Keratinocyte (primary cell): ENCODE data around the gene C7orf57. TPM values are rescaled to one million over a fixed set of nuclear protein-coding genes. Genes with fewer than 3 reads are reported as not detected.

ENCODE experiments used
- DNase-seq: peaks from one replicate; pipeline ENCODE4 v3.0.0-alpha.2; 2011; ENCODE audit warnings: low read depth, missing footprints, low spot score
- FAIRE-seq: peaks from 2 replicates; lab custom pipeline; 2011; peaks lifted over from hg19 to GRCh38; lab: Jason Lieb, UNC
- H2AFZ ChIP-seq: 2 replicates; pipeline ENCODE4 v1.6.0; 2012; ENCODE audit warnings: low read length, control low read depth, inconsistent platforms; ENCODE audit not compliant: control insufficient read depth
- H3K27ac ChIP-seq: 2 replicates; pipeline ENCODE4 v1.5.1; 2011; ENCODE audit warnings: low read length; ENCODE audit not compliant: control insufficient read depth, insufficient read depth
- H3K27me3 ChIP-seq: 3 replicates; pipeline ENCODE4 v1.6.0; 2011; ENCODE audit warnings: low read length; ENCODE audit not compliant: control insufficient read depth, insufficient read depth; ENCODE audit errors: extremely low read depth
- H3K36me3 ChIP-seq, 2 experiments: 2 replicates in 1 of 2; 3 replicates in 1 of 2; pipeline ENCODE4 v1.5.1; 2011; ENCODE audit warnings: low read length in 2 of 2, mild to moderate bottlenecking in 1 of 2; ENCODE audit not compliant: control insufficient read depth in 2 of 2, insufficient read depth in 2 of 2; ENCODE audit errors: extremely low read depth in 1 of 2
- H3K4me1 ChIP-seq: 3 replicates; pipeline ENCODE4 v1.5.1; 2011; ENCODE audit warnings: low read length; ENCODE audit not compliant: control insufficient read depth, insufficient read depth; ENCODE audit errors: extremely low read depth
- H3K4me2 ChIP-seq: 3 replicates; pipeline ENCODE4 v1.6.0; 2011; ENCODE audit warnings: low read depth, low read length; ENCODE audit not compliant: control insufficient read depth, insufficient read depth; ENCODE audit errors: extremely low read depth
- H3K4me3 ChIP-seq, 3 experiments: fragments of 200-600 bp in 1 of 3; sonication (generic) in 1 of 3; 2 replicates in 2 of 3; 3 replicates in 1 of 3; pipeline ENCODE4 v1.5.1; 2011 to 2016; ENCODE audit warnings: low read length in 3 of 3, mild to moderate bottlenecking in 3 of 3, control low read depth in 2 of 3, inconsistent platforms in 1 of 3, low read depth in 1 of 3, mixed read lengths in 1 of 3, mixed run types in 1 of 3, moderate library complexity in 1 of 3; ENCODE audit not compliant: control insufficient read depth in 2 of 3, insufficient read depth in 2 of 3; ENCODE audit errors: extremely low read depth in 1 of 3
- H3K79me2 ChIP-seq: 2 replicates; pipeline ENCODE4 v1.6.0; 2012; ENCODE audit warnings: low read length; ENCODE audit not compliant: control insufficient read depth, insufficient read depth
- H3K9ac ChIP-seq: 3 replicates; pipeline ENCODE4 v1.6.0; 2011; ENCODE audit warnings: low read length; ENCODE audit not compliant: control insufficient read depth, insufficient read depth; ENCODE audit errors: extremely low read depth
- H3K9me1 ChIP-seq: 3 replicates; pipeline ENCODE4 v1.6.0; 2011; ENCODE audit warnings: low read length; ENCODE audit not compliant: control insufficient read depth, insufficient read depth; ENCODE audit errors: extremely low read depth
- H3K9me3 ChIP-seq: 2 replicates; pipeline ENCODE4 v1.5.1; 2012; ENCODE audit warnings: low read depth, low read length; ENCODE audit not compliant: control insufficient read depth
- H4K20me1 ChIP-seq: 3 replicates; pipeline ENCODE4 v1.6.0; 2011; ENCODE audit warnings: low read length; ENCODE audit not compliant: control insufficient read depth, insufficient read depth; ENCODE audit errors: extremely low read depth
- EZH2 ChIP-seq: IDR thresholded peaks from one replicate; pipeline ENCODE4 v1.6.1; 2012; ENCODE audit warnings: inconsistent platforms, mild to moderate bottlenecking, low read length, moderate library complexity
- dilution Hi-C: fragments of 300-500 bp; cut with MboI; formaldehyde crosslinking; loops from one replicate; pipeline ENCODE4 v1.7.0; 2020; ENCODE audit warnings: low sequenced_read_pairs; ENCODE audit not compliant: extremely low pct_ligation_motif_present
- polyA plus RNA-seq, 5 experiments: library from polyadenylated mRNA; depleted of rRNA in 3 of 5; stranded (reverse) in 3 of 5; stranded (forward) in 1 of 5; unstranded in 1 of 5; fragments of >200 nt; gene quantifications; 1 replicate in 1 of 5; 2 replicates in 3 of 5; 3 replicates in 1 of 5; pipeline versions ENCODE4 v1.2.1 to v1.2.3, GENCODE V29; 2011 to 2012; ENCODE audit warnings: missing spikeins in 2 of 5, low read depth in 1 of 5, low replicate concordance in 1 of 5
- TF ChIP-seq, protein P1 (sequence below), 3 experiments: IDR thresholded peaks in 1 of 3; conservative IDR thresholded peaks in 1 of 3; optimal IDR thresholded peaks in 1 of 3; 2 replicates in 2 of 3; 3 replicates in 1 of 3; pipeline versions ENCODE3 to v1.5.1; 2011; ENCODE audit warnings: low read length in 3 of 3, mild to moderate bottlenecking in 3 of 3, moderate library complexity in 2 of 3, control low read depth in 1 of 3, inconsistent platforms in 1 of 3; ENCODE audit not compliant: insufficient read depth in 2 of 3; ENCODE audit errors: extremely low read depth in 1 of 3

C7orf57 gene
- polyA plus RNA-seq, 1 donor (not counting 4 experiments of a cell fraction or from before 2014, with no cell fraction given), result 0.60 TPM

DNA sequence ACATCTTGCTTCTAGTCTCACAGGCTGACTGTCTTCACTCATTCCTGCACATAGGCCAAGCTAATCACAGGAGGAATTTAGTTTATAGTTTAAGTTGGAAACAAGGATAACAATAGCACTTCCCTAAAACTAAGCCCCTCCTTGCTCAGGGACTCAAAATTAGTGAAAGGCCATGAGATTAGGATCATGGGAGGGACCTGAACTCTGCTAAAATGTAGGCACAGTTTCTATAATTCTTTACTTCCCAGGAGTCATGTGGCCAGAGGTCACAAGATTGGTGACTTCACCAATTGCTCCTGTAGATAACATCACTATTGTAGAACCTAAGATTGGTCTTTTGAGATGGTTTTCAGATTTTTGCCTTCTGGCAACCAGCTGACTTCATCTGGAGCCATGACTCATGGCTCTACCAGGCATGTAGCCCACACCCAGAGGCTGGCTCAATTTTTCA lies 38.9 kb downstream of the C7orf57 start:
- H3K27ac ChIP-seq, result no peak overlapping the region
- H2AFZ ChIP-seq, result peak overlapping the region; percentile 63

DNA sequence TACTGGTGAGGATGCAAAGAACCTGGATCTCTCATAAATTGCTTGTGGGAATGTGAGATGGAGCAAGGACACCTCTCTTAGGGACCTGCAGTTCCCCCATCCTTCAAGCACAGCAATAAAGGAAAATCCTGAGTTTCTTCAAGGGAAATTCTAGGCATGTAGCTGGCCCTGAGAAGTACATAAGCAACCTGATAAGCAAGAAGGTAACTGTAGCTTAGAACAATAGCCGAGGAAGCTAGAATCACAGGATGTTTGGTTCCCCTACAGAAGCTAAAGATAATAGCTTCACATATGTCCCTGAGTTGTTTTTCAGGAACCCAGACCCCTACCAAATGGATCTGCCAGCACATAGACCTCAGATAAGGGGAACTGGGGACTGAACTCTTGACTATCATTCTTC lies 42.1 kb downstream of the C7orf57 start:
- Histone ChIP-seq H3K9me1 (no peaks in the 10 kb centered on the region), H3K9me3 (no peaks in the 10 kb centered on the region), H3K4me1 (peaks cover 26% of the 10 kb centered on the region), H4K20me1 (no peaks in the 10 kb centered on the region), H3K4me3 (no peak overlapping the region), H3K9ac (no peak overlapping the region), H3K79me2 (no peaks in the 10 kb centered on the region), H3K27ac (no peak overlapping the region), H3K27me3 (no peaks in the 10 kb centered on the region), H3K4me2 (no peak overlapping the region), H3K36me3 (no peaks in the 10 kb centered on the region), H2AFZ (no peak overlapping the region)
- FAIRE-seq (no peak), DNase-seq (no peak)
- TF ChIP-seq, protein P1, sequence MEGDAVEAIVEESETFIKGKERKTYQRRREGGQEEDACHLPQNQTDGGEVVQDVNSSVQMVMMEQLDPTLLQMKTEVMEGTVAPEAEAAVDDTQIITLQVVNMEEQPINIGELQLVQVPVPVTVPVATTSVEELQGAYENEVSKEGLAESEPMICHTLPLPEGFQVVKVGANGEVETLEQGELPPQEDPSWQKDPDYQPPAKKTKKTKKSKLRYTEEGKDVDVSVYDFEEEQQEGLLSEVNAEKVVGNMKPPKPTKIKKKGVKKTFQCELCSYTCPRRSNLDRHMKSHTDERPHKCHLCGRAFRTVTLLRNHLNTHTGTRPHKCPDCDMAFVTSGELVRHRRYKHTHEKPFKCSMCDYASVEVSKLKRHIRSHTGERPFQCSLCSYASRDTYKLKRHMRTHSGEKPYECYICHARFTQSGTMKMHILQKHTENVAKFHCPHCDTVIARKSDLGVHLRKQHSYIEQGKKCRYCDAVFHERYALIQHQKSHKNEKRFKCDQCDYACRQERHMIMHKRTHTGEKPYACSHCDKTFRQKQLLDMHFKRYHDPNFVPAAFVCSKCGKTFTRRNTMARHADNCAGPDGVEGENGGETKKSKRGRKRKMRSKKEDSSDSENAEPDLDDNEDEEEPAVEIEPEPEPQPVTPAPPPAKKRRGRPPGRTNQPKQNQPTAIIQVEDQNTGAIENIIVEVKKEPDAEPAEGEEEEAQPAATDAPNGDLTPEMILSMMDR (optimal IDR thresholded peaks at IDR 0.05 in 1 of 3, IDR thresholded peaks at IDR 0.05 in 1 of 3, conservative IDR thresholded peaks at IDR 0.05 in 1 of 3; ENCODE audit: extremely low read depth in 1 of 3, insufficient read depth in 2 of 3, low read length in 3 of 3), result no peak
- TF ChIP-seq EZH2, result no peak
- dilution Hi-C loops, result no loop called here

More for the DNA sequence above, 38.9 kb downstream of the C7orf57 start:
- Histone ChIP-seq H3K9ac (no peak overlapping the region), H3K36me3 (no peaks in the 10 kb centered on the region), H3K4me1 (peaks cover 12% of the 10 kb centered on the region), H3K9me1 (no peaks in the 10 kb centered on the region), H4K20me1 (no peaks in the 10 kb centered on the region), H3K4me2 (peak overlapping the region; percentile 22), H3K79me2 (no peaks in the 10 kb centered on the region), H3K9me3 (no peaks in the 10 kb centered on the region), H3K27me3 (no peaks in the 10 kb centered on the region), H3K4me3 (no peak overlapping the region)
- TF ChIP-seq EZH2, result no peak
- TF ChIP-seq, protein P1 (optimal IDR thresholded peaks at IDR 0.05 in 1 of 3, IDR thresholded peaks at IDR 0.05 in 1 of 3, conservative IDR thresholded peaks at IDR 0.05 in 1 of 3; ENCODE audit: extremely low read depth in 1 of 3, insufficient read depth in 2 of 3, low read length in 3 of 3), result no peak
- FAIRE-seq, result peak; percentile 32
- DNase-seq, result no peak
- dilution Hi-C loops, result no loop called here
